Loucy (cell line): Measurements from ENCODE around the gene ARHGDIA.

ENCODE experiments used
- H2AFZ ChIP-seq: fragments of 200-600 bp; sonication (generic); 2 replicates; pipeline ENCODE4 v1.6.0; 2016; ENCODE audit warnings: antibody characterized with exemption, mild to moderate bottlenecking, low read length, moderate library complexity
- H3F3A ChIP-seq: fragments of 200-600 bp; 2 replicates; pipeline ENCODE4 v1.6.0; 2016; ENCODE audit warnings: antibody characterized with exemption, low read depth, mild to moderate bottlenecking
- H3K27me3 ChIP-seq: fragments of 200-600 bp; sonication (generic); 2 replicates; pipeline ENCODE4 v1.6.1; 2014; ENCODE audit warnings: low read length, mild to moderate bottlenecking; ENCODE audit not compliant: insufficient read depth, poor library complexity, severe bottlenecking
- H3K36me3 ChIP-seq: fragments of 200-600 bp; sonication (generic); 2 replicates; pipeline ENCODE4 v1.6.1; 2016; ENCODE audit warnings: low read length; ENCODE audit not compliant: insufficient read depth
- H3K4me1 ChIP-seq: fragments of 200-600 bp; sonication (generic); 2 replicates; pipeline ENCODE4 v1.5.1; 2014; ENCODE audit warnings: low read length, mild to moderate bottlenecking; ENCODE audit not compliant: insufficient read depth, poor library complexity, severe bottlenecking
- H3K4me2 ChIP-seq: fragments of 200-600 bp; sonication (generic); 2 replicates; pipeline ENCODE4 v1.6.0; 2014; ENCODE audit warnings: antibody characterized with exemption, low read length, low read depth, mild to moderate bottlenecking; ENCODE audit not compliant: poor library complexity, severe bottlenecking
- H3K4me3 ChIP-seq: fragments of 200-600 bp; sonication (generic); 2 replicates; pipeline ENCODE4 v1.5.1; 2014; ENCODE audit warnings: low read length, mild to moderate bottlenecking, mixed read lengths; ENCODE audit not compliant: poor library complexity, severe bottlenecking
- H3K79me2 ChIP-seq: fragments of 200-600 bp; sonication (generic); 2 replicates; pipeline ENCODE4 v1.6.1; 2014; ENCODE audit warnings: low read length; ENCODE audit not compliant: insufficient read depth
- H3K9ac ChIP-seq: fragments of 200-600 bp; sonication (generic); 2 replicates; pipeline ENCODE4 v1.6.0; 2014; ENCODE audit warnings: mild to moderate bottlenecking, low read depth, low read length, moderate library complexity; ENCODE audit not compliant: poor library complexity, severe bottlenecking
- H3K9me2 ChIP-seq: fragments of 200-600 bp; sonication (generic); replicated peaks from 2 replicates; pipeline ENCODE4 v1.6.1; 2016; ENCODE audit warnings: low read depth, low read length, mixed read lengths
- H3K9me3 ChIP-seq: fragments of 200-600 bp; sonication (generic); 2 replicates; pipeline ENCODE4 v1.6.1; 2014; ENCODE audit warnings: mild to moderate bottlenecking, antibody characterized with exemption, low read length, low read depth; ENCODE audit not compliant: insufficient read depth
- H4K20me1 ChIP-seq: fragments of 200-600 bp; sonication (generic); 2 replicates; pipeline ENCODE4 v1.6.0; 2014; ENCODE audit warnings: antibody characterized with exemption, low read length, mild to moderate bottlenecking; ENCODE audit not compliant: insufficient read depth, poor library complexity, severe bottlenecking
- CTCF ChIP-seq: fragments of 200-600 bp; sonication (generic); conservative IDR thresholded peaks from 2 replicates; pipeline ENCODE4 v1.5.1; 2014; ENCODE audit warnings: mild to moderate bottlenecking, antibody characterized with exemption, low read length
- EZH2phosphoT487 ChIP-seq: fragments of 200-600 bp; IDR thresholded peaks from 2 replicates; pipeline ENCODE4 v1.6.1; 2018; ENCODE audit warnings: antibody characterized with exemption, mild to moderate bottlenecking, moderate library complexity, borderline replicate concordance

Gene ARHGDIA

GRCh38 chr17:81865733-81866439 lies 5.3 kb downstream of the ARHGDIA start:
- H3K9ac ChIP-seq, result no peak overlapping the region
- no peaks in the 10 kb centered on the region for H3K9me3 ChIP-seq
- peaks cover 88% of the 10 kb centered on the region for H3K79me2 ChIP-seq
- no peak overlapping the region for H2AFZ ChIP-seq
- H3K4me2 ChIP-seq, result no peak overlapping the region
- peaks cover 18% of the 10 kb centered on the region for H3K36me3 ChIP-seq
- H3F3A ChIP-seq, result no peaks in the 10 kb centered on the region; the same call in 1 of the 2 replicates
- peaks cover 4% of the 10 kb centered on the region for H3K27me3 ChIP-seq
- H4K20me1 ChIP-seq, result peaks cover 45% of the 10 kb centered on the region
- peaks cover 26% of the 10 kb centered on the region for H3K4me1 ChIP-seq
- H3K4me3 ChIP-seq, result no peak overlapping the region
- TF ChIP-seq EZH2phosphoT487, result no peak
- no peak for TF ChIP-seq CTCF
- no peaks in the 10 kb centered on the region for H3K9me2 ChIP-seq

GRCh38 chr17:81865358-81865732 lies 5.8 kb downstream of the ARHGDIA start:
- Histone ChIP-seq H2AFZ (no peak overlapping the region), H3K4me1 (peaks cover 26% of the 10 kb centered on the region), H3K9ac (no peak overlapping the region), H3K9me2 (no peaks in the 10 kb centered on the region), H3F3A (no peaks in the 10 kb centered on the region; the same call in 1 of the 2 replicates), H3K9me3 (no peaks in the 10 kb centered on the region), H3K79me2 (peaks cover 83% of the 10 kb centered on the region), H4K20me1 (peaks cover 42% of the 10 kb centered on the region), H3K36me3 (peaks cover 18% of the 10 kb centered on the region), H3K27me3 (peaks cover under 1% of the 10 kb centered on the region), H3K4me2 (no peak overlapping the region), H3K4me3 (no peak overlapping the region)
- no peak for TF ChIP-seq CTCF
- TF ChIP-seq EZH2phosphoT487, result no peak

- Histone ChIP-seq H3K36me3 (peaks cover 16% of the 10 kb centered on the region), H3K4me2 (peak overlapping the region; percentile 87), H3K79me2 (peaks cover 83% of the 10 kb centered on the region), H3K9me2 (no peaks in the 10 kb centered on the region), H3K27me3 (no peaks in the 10 kb centered on the region), H3F3A (no peaks in the 10 kb centered on the region; the same call in 1 of the 2 replicates), H3K9me3 (no peaks in the 10 kb centered on the region), H3K4me3 (peak overlapping the region; percentile 99), H3K4me1 (peaks cover 19% of the 10 kb centered on the region), H4K20me1 (peaks cover 36% of the 10 kb centered on the region), H2AFZ (no peak overlapping the region), H3K9ac (peak overlapping the region; percentile 53)
- TF ChIP-seq EZH2phosphoT487, result no peak
- TF ChIP-seq CTCF, result peak; percentile 35; the same call in 1 of the 2 replicates
These were observed 7.0 kb downstream of the ARHGDIA start for GRCh38 chr17:81863833-81864768.
